HG03108 (cell line): ENCODE measurements around the gene CYP2S1.
"Not testable (repeated sequence)": the region's sequence is repeated elsewhere in the genome, so short reads cannot be mapped to it uniquely, and the experiment has no call there.

Source experiments
- ATAC-seq: cut with Tn5 transposase; IDR thresholded peaks from one replicate; pipeline ENCODE4 v1.9.1; 2021; ENCODE audit warnings: moderate library complexity; ENCODE audit not compliant: unreplicated experiment

CYP2S1 gene

GRCh38 chr19:41194157-41194552, 1.1 kb downstream of the CYP2S1 start:
- ATAC-seq = no peak

GRCh38 chr19:41195675-41196497, 2.9 kb downstream of the CYP2S1 start:
- no peak for ATAC-seq

- no peak for ATAC-seq
Measured at GRCh38 chr19:41198559-41198958, 5.5 kb downstream of the CYP2S1 start.

GRCh38 chr19:41203371-41203770, 10.4 kb downstream of the CYP2S1 start:
- no peak for ATAC-seq

- not testable (repeated sequence) for ATAC-seq
Measured at GRCh38 chr19:41204338-41204737, 11.3 kb downstream of the CYP2S1 start.

GRCh38 chr19:41205995-41206394, 13.0 kb downstream of the CYP2S1 start:
- ATAC-seq = no peak

- ATAC-seq = no peak
Measured at GRCh38 chr19:41206456-41206855, 13.4 kb downstream of the CYP2S1 start.

- ATAC-seq = no peak
Measured at GRCh38 chr19:41206926-41207750, 14.1 kb downstream of the CYP2S1 start.

- ATAC-seq = no peak
Measured at GRCh38 chr19:41214161-41214560, 21.1 kb downstream of the CYP2S1 start.

- no peak for ATAC-seq
Measured at GRCh38 chr19:41217741-41218140, 24.7 kb downstream of the CYP2S1 start.

- no peak for ATAC-seq
Measured at GRCh38 chr19:41218249-41218614, 25.2 kb downstream of the CYP2S1 start.

GRCh38 chr19:41218615-41219507, 25.8 kb downstream of the CYP2S1 start, which contains the start of gene AXL:
Gene AXL, plus strand, starts transcription at chr19:41219223. Its CDS starts 170 bp downstream, at chr19:41219393.
- ATAC-seq = no peak

- ATAC-seq = no peak
Measured at GRCh38 chr19:41219924-41220567, 27.0 kb downstream of the CYP2S1 start.

- no peak for ATAC-seq
Measured at GRCh38 chr19:41220811-41221210, 27.8 kb downstream of the CYP2S1 start.

GRCh38 chr19:41221514-41222205, 28.6 kb downstream of the CYP2S1 start:
- no peak for ATAC-seq

GRCh38 chr19:41222240-41222639, 29.2 kb downstream of the CYP2S1 start:
- ATAC-seq = no peak

- no peak for ATAC-seq
Measured at GRCh38 chr19:41223431-41224234, 30.6 kb downstream of the CYP2S1 start.

- ATAC-seq = no peak
Measured at GRCh38 chr19:41224632-41225031, 31.6 kb downstream of the CYP2S1 start.
